HG03064 (cell line): ENCODE data around the gene ERC2.

Experiments used
- ATAC-seq: cut with Tn5 transposase; IDR thresholded peaks from one replicate; pipeline ENCODE4 v1.9.1; 2021; ENCODE audit warnings: low read depth; ENCODE audit not compliant: unreplicated experiment

The ERC2 gene

DNA sequence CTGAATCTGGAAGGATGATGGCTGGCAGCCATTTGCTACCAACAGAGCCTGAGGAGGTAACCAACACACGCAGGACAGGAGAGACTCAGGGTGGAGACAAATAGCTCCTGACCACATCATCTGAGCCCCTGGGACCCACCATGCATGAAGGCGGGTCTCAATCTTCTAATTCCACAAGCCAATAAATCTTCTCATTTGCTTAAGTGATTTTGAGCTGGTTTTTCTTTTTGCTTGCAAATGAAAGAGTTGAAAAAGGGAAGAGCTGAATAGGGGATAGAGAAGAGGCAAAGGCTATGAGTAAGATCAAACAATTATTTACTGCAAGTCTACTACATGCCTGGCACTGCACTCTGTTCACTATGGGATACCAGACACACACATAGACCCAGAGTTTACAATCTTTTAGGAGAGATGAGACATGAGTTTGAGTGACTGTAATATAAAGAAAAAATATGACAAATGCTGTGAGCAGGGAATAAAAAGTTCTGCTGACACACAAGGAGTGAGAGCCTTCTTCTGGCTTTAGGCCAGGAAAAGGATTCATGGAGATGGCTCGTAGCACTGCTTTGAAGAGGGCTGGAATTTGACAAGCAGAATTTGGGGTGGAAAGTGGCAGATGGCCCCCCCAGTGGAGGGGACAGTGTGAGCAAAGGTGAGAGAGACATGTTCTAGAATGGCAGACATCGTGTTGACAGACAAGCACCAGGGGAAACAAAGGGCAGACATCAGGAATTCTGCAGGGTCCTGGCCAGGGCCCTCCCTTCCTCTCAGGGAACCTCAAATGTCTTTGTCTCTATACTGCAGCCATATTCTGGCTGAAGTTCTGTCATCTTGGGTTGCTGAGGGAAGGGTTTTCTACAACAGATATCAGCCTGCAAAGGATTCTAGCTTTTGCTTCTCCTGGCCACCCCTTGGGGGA, 911.4 kb downstream of the ERC2 start:
- ATAC-seq = no peak

DNA sequence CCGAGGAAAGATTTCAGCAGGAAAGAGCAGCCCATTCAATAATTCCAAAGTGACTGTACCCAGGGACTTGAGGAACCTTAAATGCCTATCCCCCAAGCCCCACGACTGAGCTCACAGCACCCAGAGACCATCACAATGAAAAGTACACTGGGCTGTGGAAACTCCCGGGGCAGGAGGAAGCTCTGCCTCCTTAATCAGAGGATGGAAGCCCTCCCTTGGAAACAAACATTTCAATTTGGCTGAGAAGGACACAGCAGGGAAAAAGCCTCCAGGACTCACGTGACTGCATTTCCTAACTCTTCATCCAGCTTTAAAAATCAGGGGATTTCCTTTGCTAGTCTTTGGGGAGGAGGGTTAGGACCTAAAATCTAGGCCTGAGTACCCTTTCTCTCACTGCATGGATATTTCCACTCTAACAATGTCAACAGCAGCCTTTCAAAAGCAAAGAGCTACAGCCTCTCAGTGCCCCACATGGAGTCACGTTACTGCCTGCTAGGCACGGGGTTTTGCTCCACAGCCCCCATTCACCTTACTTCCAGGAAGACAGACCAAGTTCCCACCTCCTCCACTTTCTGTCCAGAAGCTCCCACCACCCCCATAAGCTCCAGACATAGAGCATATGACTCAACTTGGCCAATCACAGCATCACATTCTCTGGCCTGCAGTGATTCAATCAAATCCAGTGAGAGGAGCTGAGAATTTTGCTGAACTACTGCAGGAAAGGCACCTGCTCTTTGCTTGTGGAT, 912.2 kb downstream of the ERC2 start:
- no peak for ATAC-seq

DNA sequence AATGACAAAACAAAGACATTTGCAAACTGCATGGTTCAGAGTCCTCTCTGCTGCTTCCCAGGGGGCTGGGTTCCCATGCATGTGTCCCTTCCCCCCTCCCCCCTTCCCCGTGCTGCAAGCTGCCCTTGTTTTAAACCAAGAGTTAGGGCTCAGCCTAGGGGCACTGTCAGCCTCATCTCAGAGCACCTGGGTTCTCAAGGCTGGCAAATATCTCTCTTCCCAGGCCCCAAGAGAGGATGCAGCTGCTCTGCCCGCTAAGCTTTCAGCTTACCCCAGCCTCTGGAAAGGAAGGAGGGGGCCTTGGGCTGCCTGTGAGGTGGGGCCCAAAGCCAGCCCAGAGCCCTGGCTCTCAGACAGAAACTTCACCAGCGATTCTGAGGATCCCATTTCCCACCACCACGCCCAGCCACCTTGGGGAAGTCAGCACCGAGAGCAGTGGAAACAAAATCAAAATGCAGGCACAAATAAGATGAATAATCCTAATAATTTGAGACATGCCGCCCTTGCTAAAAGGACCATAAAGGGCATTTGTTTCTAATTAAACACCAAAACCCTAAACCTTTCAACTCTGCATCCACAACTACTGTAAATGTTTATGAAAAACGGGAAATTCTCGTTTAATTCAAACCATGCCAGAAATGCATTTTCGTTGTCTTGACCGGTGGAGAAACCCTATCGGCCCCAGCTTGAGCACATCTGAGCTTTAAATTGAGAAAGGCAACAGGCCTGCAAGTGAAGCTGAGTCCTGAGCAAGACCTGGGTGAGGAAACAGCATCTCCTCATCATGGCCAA, 913.4 kb downstream of the ERC2 start:
- no peak for ATAC-seq

DNA sequence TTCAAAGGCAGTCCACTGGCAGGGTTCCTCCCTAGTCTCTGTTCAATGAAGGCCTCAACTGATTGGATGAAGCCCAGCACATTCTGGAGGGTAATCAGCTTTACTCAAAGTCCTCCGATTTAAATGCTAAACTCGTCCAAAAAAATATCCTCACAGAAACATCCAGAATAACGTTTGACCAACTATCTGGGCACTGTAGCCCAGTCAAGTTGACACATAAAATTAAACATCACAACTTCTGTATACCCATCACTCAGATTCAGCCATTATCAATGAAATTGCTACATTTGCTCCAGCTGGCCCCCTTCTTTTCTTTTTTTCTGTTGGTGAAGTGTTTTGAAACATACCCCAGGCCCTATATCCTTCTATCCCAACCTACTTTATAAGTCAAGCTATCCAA, 916.6 kb downstream of the ERC2 start:
- no peak for ATAC-seq

DNA sequence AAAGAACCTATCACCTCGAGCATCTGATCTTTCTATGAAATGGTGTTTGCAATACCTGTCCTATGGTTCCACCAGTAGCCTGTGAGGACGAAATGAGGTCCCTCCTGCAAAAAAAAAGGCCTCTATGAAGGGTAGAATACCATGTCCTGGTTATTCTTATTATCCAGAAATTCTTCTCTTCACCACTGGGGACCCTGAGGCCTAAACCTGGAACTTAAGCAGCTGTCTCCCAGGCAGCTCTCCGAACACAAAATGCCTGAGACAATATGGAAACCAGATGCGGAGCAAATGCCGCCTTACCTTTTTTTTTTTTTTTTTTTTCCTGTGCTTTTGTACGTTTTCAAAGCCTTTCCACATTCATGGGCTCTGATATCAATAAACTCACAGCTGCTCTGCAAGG, 919.1 kb downstream of the ERC2 start:
- ATAC-seq = no peak

DNA sequence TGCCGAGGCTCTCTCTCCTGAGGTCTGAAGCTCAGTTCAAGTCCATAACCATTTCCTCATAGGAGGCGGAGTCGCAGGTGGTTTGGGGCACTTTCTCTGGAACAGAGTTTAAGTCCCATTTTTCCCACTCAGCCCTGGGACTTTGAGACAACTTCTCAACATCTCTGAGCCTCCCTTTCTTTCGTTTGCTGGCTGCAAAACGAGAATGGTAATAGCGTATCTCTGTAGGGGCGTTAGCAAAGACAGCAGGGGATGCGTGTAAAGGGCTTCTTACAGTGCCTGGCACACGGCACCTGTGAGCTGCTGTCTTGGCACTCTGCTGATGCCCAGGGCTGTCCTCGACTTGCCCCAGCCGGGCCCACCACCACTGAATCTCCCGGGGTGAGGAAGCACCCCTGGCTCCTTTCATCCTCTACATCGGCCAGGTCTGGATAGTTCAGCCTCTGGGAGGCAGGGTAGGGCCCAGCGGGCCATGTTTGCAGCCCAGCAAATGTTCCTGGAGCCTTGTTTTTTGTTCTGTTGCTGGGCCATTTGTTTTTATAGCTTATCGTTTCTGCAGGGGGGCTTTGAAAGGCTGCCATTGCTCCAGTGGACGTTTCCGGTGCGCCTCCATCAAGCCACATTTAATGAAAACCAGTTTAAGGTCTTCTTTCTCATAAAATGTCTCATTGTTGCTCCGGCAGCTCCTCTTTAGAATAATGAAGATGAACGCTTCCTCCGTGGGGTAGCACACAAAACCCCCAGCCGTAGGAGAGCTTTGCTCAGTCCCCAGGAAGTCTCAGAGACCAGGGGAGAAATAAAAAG, 921.2 kb downstream of the ERC2 start:
- no peak for ATAC-seq

DNA sequence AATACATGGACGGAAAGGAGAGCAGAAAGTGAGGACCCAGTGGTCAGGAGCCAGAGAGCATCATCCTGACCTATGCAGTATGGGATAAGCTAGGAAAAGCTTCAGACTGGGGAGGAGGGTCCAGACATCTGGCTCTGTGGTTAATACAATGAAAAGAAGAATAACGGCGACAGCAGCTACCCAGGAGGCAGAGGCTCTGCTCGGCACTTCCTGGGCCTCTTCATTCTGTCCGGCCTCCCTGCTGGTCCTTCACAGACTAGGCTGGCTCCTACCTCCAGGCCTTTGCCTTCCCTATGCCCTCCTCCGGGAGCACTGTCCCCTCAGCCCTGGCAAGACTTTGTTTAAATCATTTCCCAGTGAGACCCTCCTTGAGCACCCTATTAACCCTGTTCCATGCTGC, 922.3 kb downstream of the ERC2 start:
- ATAC-seq = no peak

DNA sequence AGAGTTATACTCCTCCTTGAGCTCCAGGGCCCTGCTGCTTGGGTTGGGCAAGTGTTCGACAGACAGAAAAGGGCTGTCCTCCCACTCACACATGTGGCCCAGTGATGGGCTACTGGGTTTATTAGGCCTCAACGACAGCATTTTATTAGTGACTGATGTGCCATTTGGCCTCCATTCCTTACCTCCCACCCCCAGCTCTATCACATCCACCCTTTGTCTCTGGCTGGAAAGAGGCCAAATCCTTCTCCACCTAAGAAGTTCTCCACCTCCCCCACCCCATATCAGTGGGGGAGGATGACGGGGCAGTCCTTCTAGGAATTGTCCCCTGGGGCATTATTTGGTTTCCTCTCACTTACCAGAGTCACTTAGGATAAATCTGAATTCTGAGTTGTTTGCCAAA, 924.0 kb downstream of the ERC2 start:
- no peak for ATAC-seq

DNA sequence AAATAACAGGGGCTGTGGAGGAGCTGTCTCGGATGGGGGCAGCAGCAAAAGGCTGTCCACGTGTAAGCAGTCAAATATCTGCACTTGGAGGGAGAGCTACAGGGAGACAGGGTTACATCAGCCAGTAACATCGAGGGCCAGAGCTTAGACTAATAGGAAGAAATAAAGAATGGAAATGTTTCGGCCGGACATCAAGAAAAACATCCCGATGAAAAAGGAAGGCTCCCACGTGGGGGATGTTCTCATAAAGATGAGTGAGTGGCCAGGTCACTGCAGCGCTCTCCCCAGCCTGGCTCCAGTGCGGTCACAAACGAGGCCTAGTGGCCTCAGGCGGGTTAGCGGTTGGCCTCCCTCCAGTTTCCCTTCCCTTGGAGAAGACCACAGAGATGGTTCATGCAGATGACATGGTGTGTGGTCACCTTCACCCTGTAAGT, 925.1 kb downstream of the ERC2 start:
- ATAC-seq = no peak

DNA sequence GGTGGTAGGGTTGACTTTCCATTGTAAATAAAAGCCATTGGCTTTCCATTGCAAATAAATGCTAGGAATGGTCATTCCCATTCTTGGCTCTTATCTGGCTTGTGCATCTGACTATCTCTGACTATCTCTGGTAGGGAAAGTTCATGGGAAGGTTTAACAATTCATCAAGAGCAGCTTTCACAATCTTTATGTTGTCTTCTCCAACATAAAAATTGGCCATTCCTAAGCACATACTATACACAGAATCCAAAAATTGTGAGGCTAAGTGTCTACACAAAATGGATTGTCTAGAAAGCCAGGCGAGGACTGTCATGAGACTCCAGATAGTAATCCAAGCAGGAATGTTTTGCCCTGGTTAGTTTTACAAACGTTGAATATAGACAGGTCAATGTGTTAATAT, 926.8 kb downstream of the ERC2 start:
- no peak for ATAC-seq

DNA sequence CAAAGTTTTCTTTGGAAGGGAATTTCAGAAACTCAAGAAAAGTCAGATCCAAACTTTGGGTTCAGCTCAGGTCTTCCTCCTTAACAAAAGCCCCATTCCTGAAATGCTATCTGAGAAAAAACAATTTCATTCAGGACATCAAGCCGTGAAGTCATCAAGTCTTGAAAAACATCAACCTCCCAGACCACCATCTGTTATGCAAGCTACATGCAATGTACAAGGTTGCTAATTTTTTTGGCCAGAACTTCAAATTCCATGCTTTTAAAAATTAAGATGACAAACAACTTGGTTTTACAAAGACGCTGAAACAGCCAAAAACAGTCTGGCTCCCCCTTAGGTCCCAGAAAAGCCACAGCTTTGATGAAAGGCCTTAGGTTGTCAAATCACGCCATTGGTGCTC, 927.3 kb downstream of the ERC2 start:
- ATAC-seq = no peak

DNA sequence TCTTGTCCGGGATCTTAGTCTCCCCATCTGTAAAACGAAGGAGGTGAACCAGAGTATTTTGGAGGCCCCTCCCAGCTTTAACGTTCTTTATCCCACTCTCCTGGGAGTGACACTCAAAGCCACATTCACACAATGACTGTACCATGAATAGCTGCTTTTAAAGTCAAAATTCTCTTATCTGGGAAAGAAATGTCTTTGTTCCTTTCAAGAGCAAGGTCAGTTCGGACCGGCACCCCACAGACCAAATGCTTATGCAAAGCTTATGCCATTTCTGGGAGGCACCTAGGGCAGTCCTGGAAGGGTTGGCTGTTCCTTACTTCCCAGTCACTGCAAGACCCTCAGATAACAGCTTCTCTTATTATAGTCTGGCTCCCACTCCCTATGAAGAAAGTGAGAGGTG, 927.7 kb downstream of the ERC2 start:
- no peak for ATAC-seq

DNA sequence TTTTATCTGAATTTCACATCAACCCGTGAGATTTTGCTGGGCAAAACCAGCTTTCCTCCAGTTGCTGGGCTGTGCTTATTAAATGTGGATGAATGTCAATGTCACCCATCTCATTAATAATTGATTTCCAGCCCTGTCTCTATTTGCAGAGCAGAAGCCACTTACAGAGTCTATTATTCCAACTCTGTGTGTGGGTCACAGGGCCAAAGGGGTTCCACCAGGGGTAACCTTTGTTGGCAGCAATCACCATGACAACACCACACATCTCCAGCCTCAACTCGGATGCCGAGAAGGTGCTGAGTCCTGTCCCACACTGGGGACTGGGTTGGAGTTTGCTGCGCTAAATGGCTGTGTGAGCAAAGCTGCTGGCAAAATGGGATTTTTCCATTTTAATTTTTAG, 930.1 kb downstream of the ERC2 start:
- ATAC-seq = no peak

DNA sequence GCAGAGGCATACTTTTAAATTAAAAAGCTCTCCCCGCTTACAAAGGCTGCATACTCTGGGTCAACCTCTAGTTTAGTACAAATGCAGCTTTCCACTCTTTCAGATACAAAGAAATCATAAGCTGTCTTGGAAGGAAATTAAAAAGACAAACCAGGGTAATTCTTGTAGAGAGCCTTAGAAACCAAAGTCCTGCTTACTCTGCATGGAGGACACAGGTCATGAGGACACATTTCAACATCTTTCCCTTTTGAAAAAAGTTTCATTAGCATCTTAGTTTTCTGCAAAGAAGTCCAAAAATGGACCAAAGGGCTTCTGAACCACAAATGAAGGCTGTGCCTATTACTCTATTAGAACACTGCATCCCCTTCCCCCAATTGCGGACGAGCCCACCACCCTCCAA, 930.7 kb downstream of the ERC2 start:
- ATAC-seq = no peak

DNA sequence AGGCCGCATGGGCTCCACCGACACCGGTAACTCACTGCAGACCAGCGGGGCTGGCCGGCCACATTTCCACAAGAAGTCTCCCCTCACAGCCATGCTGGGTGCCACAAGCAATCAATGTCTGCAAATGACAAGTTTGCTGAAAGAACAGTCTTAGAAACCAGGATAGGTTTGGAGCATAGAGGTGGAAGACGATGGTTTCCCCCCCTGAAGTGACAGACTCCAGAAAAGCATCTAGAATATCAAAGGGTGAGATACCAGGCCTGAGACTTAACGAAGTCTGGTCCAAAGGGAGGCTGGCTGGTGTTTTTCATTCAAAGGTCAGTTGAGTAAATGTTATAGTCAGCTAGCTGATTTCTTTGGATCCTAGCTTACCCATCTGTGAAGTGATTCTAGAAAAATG, 931.1 kb downstream of the ERC2 start:
- ATAC-seq = no peak

DNA sequence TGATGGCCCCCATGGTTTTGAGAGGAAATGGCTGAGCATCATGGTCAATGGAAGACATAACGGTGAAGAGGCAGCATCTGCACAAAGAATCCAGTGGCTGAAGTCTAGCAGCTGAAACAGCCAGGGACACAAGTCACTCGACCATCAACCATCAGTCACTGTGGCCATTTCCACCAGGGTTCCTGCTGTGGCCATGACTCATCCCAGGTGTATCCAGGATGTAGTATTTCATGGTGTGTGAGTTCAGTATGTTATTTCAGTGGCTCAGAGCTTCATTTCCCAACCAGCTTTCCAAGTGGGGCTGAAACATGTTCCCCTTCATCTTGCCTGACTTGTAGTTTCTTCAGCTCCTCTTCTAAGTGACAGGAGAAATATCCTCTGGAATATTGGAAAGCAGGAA, 933.4 kb downstream of the ERC2 start:
- ATAC-seq = no peak

DNA sequence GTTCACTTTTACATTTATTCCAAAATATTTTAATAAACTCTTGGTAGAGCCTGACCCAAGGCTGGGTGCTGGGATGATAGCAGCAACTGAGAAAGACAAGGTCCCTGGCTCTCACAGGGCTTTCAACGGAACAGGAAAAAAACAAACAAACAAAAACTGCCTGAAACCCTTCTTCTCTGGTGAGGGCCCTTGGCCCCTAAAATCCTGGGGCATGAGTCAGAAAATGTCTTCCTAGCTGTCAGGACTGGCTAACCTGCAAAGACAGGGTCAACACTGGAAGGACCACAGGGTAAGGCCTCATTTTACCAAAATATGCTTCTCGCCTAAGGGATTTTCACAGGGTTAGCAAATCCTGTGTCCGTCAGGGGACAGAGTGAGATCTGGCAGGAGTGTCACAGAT, 935.5 kb downstream of the ERC2 start:
- ATAC-seq = no peak

DNA sequence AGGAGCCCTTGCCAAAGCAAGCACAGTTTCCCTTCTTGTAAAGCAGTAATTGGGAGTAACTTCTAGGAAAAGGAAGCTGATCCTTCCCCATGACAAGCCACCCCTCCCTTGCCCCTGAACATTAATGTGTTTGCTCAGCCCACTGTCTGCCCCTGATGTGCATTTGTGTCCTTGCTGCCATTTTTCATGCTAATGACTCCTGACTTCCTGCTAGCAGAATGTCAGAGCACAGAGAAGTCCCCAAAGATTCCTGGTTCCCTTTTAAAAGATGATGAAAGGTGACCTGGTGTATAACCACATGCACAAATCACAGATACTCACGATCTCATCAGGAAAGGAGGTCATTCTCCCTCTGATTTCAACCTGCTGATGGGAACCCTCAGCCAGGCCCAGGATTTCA, 936.9 kb downstream of the ERC2 start:
- ATAC-seq = no peak

DNA sequence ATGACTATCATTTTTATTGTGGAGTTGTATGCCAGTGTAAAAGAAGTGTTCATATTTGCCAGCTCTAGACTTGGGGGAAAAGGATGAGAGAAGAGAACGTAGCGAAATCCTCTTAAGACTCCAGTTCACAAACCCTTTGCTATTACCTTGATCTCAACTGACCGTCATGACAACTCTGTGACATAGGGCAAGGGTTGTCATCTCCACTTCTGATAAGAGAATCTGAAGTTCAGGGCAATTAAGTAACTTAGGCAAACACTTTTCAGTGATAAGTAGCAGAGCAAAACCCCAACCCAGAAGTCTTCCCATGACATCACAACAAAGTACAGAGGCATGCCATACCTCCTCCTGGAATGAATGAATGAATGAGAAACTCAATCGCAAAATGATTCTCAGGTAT, 940.9 kb downstream of the ERC2 start:
- ATAC-seq = no peak

DNA sequence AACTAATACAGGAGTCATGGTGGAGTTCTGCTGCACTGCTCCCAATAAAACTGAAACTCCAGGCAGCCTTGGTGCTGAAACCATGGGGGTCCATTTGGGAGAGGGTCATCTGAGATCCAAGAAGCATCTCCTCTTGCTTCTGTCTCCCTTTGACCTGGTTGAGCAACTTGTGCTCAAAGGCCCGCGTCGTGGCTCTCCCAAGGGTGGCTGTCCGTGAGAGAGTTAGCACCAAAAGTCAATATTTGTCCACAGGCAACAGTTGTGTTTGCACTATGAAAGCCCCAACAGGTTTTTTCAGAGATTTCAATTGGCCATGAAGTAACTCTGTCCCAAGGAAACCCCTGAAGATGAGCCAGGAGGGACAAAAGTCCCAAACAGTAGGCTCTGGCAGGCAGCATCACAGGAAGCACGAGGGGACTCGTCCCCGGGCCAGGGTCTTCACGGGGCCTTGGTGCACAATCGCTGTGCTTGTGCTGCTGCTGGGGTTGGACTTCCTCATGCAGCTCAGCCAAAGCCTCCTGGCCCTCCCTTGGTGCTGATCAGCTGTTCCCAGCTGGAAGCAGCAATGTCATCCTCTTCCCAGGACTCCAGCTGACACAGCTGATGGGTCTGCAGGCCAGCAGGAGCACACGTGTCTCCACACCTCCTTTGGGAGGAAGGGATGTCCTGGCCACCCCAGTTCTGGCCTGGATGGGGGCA, 941.8 kb downstream of the ERC2 start:
- ATAC-seq = no peak
